PFSK-1 (cell line): ENCODE results near the gene TLE4.

Experiments used
- FOXP2 ChIP-seq: optimal IDR thresholded peaks from 2 replicates; pipeline ENCODE3; 2011; ENCODE audit warnings: borderline replicate concordance, control low read depth, inconsistent platforms; ENCODE audit not compliant: insufficient read depth; ENCODE audit errors: extremely low read length, extremely low read depth
- POLR2AphosphoS5 ChIP-seq: IDR thresholded peaks from 2 replicates; pipeline ENCODE4 v1.6.1; 2012; ENCODE audit warnings: low read depth, mild to moderate bottlenecking, control low read depth, low read length, moderate library complexity
- SIN3A ChIP-seq: IDR thresholded peaks from 2 replicates; pipeline ENCODE4 v1.6.1; 2012; ENCODE audit warnings: mild to moderate bottlenecking, low read length, moderate library complexity, borderline replicate concordance; ENCODE audit not compliant: insufficient read depth
- TAF1 ChIP-seq: IDR thresholded peaks from 2 replicates; pipeline ENCODE4 v1.6.1; 2012; ENCODE audit warnings: low read length, control low read depth, borderline replicate concordance; ENCODE audit not compliant: insufficient read depth
- TF ChIP-seq, protein P1 (sequence below), 2 experiments: IDR thresholded peaks; 2 replicates each; pipeline versions ENCODE4 v1.6.1 to v1.8.0; 2011 to 2012; ENCODE audit warnings: low read depth in 2 of 2, low read length in 2 of 2, control low read depth in 1 of 2, inconsistent platforms in 1 of 2, mild to moderate bottlenecking in 1 of 2, moderate library complexity in 1 of 2; ENCODE audit not compliant: insufficient read depth in 1 of 2

Gene TLE4

DNA sequence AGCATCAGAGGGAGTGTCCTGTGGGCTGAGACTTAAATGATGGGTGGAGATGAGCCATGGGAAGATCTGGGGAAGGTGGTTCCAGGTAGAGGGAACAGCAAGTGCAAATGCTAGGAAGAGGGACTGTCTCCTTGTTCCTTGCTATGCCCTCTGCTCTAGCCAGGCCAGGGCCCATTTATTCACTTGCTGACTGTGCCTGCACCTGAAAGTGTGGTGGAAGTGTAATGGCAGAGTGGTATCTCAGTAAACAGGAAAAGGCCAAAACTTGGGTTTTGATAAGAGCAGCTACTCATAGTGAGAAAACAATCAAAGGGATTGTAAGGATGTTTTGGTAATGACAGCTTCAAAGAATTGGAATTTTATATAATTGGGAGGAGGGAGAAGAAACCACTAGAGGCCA is 32.4 kb downstream of the TLE4 start:
- no peak for TF ChIP-seq TAF1
- no peak for TF ChIP-seq FOXP2
- no peak for TF ChIP-seq SIN3A
- no peak for TF ChIP-seq POLR2AphosphoS5
- TF ChIP-seq, protein P1, sequence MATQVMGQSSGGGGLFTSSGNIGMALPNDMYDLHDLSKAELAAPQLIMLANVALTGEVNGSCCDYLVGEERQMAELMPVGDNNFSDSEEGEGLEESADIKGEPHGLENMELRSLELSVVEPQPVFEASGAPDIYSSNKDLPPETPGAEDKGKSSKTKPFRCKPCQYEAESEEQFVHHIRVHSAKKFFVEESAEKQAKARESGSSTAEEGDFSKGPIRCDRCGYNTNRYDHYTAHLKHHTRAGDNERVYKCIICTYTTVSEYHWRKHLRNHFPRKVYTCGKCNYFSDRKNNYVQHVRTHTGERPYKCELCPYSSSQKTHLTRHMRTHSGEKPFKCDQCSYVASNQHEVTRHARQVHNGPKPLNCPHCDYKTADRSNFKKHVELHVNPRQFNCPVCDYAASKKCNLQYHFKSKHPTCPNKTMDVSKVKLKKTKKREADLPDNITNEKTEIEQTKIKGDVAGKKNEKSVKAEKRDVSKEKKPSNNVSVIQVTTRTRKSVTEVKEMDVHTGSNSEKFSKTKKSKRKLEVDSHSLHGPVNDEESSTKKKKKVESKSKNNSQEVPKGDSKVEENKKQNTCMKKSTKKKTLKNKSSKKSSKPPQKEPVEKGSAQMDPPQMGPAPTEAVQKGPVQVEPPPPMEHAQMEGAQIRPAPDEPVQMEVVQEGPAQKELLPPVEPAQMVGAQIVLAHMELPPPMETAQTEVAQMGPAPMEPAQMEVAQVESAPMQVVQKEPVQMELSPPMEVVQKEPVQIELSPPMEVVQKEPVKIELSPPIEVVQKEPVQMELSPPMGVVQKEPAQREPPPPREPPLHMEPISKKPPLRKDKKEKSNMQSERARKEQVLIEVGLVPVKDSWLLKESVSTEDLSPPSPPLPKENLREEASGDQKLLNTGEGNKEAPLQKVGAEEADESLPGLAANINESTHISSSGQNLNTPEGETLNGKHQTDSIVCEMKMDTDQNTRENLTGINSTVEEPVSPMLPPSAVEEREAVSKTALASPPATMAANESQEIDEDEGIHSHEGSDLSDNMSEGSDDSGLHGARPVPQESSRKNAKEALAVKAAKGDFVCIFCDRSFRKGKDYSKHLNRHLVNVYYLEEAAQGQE (IDR thresholded peaks at IDR 0.05; ENCODE audit: insufficient read depth in 1 of 2, low read depth in 2 of 2, low read length in 2 of 2), result no peak

DNA sequence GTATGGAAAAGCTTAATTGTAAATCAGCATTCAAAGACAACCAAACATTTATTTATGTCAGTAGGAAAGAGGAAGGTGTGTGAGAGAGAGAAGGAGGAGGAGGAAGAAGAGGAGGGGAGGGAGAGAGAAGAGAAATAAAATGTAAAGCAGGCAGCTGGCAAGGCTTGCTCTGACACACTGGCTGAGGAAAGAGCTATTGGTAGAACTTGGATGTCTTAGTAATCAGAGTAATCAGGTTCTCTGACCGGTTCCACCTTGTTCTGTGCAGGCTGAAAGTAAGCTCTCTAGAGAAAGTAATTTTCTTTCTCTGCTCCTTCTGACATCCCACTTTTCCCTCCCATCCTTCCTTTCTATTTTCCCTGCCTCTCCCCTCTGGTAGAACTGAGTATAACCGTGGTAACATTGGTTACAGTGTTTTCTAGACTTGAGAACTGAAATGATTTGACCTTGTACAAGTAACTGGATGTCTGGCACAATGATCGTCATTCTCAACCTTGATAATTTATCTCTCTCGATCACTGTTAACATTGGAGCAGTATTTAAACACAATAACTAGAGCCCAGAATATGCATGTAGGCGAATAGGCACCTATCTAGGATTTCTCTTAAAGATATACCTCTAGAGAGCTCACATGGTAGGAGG is 33.3 kb downstream of the TLE4 start:
- TF ChIP-seq POLR2AphosphoS5 (no peak), TAF1 (no peak), SIN3A (no peak), FOXP2 (no peak)
- TF ChIP-seq, protein P1 (IDR thresholded peaks at IDR 0.05; ENCODE audit: insufficient read depth in 1 of 2, low read depth in 2 of 2, low read length in 2 of 2), result no peak

DNA sequence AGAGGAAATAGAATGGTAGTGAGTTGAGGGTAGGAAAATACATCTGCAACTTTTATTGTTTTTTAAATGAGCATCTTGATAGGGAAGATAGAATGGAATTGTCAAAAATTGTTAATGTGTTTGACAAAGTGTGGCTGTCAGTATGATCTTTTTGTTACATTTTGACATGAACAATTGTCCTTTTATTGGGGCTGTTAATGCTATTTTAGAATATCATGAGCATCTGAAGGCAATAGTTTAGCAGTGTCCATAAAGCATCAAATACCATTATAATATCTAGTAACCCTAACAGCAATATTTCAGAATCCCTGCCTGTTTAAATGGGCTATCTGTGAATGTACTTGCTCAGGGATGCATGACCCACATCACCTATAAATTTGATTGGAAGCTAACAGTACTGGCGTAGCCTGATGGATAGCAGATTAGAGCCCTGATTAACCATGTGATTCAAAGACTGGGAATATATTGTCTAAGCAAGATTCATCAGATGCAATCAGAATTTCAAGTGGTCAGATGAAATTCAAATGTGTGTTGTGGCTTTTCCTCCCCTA is 37.8 kb downstream of the TLE4 start:
- TF ChIP-seq, protein P1 (IDR thresholded peaks at IDR 0.05; ENCODE audit: insufficient read depth in 1 of 2, low read depth in 2 of 2, low read length in 2 of 2), result no peak
- TF ChIP-seq POLR2AphosphoS5, result no peak
- TF ChIP-seq FOXP2, result no peak
- TF ChIP-seq SIN3A, result no peak
- TF ChIP-seq TAF1, result no peak

DNA sequence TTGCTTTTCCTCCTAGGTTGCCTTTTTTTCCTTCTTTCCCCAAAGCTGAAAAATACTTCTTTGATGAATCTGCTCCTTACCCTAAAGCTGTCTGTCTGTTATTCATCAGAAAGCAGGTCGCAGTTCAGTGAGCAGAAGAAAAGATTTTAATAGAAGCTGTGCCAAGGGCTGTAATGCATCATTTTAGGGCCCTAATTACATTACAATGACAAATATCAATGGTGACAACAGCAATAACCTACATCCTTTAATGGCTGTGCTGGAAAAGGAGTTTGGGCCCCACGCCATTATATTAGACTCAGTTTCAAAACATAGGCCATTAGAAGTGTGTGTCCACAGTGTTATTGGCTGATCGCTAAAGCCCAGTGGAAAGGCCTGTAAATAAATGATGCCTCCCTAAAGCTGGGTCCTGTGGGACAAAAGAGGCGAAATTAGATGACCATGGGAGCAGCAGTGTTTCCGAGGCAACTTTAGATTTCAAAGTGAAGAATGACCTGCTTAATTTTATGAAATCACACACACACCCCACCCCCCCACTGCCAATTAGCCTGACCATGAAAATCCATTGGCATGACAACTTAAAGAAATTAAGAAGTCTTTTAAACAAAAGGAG is 38.4 kb downstream of the TLE4 start:
- TF ChIP-seq POLR2AphosphoS5 (no peak), SIN3A (no peak), TAF1 (no peak), FOXP2 (no peak)
- TF ChIP-seq, protein P1 (IDR thresholded peaks at IDR 0.05; ENCODE audit: insufficient read depth in 1 of 2, low read depth in 2 of 2, low read length in 2 of 2), result no peak
